ENCODE measurements around the gene EFHC1.
"Not testable (repeated sequence)": the region's sequence is repeated elsewhere in the genome, so short reads cannot be mapped to it uniquely, and the experiment has no call there.

The EFHC1 gene

DNA sequence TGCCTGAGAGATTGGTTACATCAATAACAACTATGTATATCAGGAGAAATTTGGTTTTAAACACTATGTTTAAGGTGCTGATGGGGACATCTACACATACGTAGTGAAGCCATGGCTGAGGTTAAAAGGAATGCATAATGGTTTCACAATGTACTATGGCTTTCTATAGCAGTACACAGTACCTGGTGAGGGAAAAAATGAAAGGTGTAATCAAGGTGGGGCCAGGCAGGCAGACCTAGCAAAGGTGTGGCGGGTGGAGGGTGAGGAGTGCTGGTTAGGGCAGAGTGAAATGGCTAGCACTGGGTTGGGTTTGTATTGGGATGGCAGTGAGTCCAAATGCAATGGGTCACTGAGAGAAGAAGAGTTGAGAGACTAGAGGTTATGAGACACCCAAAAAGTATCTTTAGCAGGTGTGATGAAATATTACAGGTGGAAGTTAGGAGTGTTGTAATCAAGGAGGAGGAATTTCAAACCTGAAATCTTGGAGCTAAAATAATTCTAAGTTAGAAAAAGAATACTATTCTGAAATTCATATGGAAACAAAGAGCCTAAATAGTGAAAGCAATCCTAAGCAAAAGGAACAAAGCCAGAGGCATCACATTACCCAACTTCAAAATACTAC, 35.9 kb upstream of the EFHC1 start:
- Histone ChIP-seq H3K27me3 (ENCODE audit: control insufficient read depth in 5 of 5, insufficient read depth in 4 of 5, low read length in 5 of 5) (no peaks in the 10 kb centered on the region), H3K4me3 (ENCODE audit: low read depth in 1 of 5, low read length in 5 of 5) (no peak overlapping the region), H3K9ac (ENCODE audit: low read length in 5 of 5) (no peak overlapping the region), H3K27ac (ENCODE audit: low read depth, low read length) (no peak overlapping the region), H3K4me1 (ENCODE audit: control insufficient read depth in 5 of 5, insufficient read depth in 5 of 5, low read length in 5 of 5) (peaks cover 0 to 2% (median 0%) of the 10 kb centered on the region in 5 donors), H3K9me3 (ENCODE audit: control insufficient read depth in 5 of 5, low read length in 5 of 5) (no peaks in the 10 kb centered on the region), H3K36me3 (ENCODE audit: control insufficient read depth in 5 of 5, insufficient read depth in 5 of 5, low read length in 5 of 5) (no peaks in the 10 kb centered on the region)

DNA sequence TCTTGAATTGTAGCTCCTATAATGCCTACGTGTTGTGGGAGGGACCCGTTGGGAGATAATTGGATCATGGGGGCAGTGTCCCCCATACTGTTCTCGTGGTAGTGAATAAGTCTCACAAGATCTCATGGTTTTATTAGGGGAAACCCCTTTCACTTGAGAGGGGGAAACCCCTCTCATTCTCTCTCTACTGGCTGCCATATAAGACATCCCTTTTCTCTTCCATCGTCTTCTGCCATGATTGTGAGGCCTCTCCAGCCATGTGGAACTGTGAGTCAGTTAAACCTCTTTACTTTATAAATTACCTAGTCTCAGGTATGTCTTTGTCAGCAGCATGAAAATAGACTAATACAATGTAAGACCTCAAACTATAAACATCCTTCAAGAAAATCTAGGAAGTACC, 35.1 kb upstream of the EFHC1 start:
- no peaks in the 10 kb centered on the region for H3K9me3 ChIP-seq (ENCODE audit: control insufficient read depth in 5 of 5, low read length in 5 of 5)
- H3K27me3 ChIP-seq (ENCODE audit: control insufficient read depth in 5 of 5, insufficient read depth in 4 of 5, low read length in 5 of 5): no peaks in the 10 kb centered on the region
- no peak overlapping the region for H3K4me3 ChIP-seq (ENCODE audit: low read depth in 1 of 5, low read length in 5 of 5)
- no peak overlapping the region for H3K27ac ChIP-seq (ENCODE audit: low read depth, low read length)
- peaks cover 0 to 10% (median 0%) of the 10 kb centered on the region in 5 donors for H3K4me1 ChIP-seq (ENCODE audit: control insufficient read depth in 5 of 5, insufficient read depth in 5 of 5, low read length in 5 of 5)
- H3K36me3 ChIP-seq (ENCODE audit: control insufficient read depth in 5 of 5, insufficient read depth in 5 of 5, low read length in 5 of 5): no peaks in the 10 kb centered on the region
- no peak overlapping the region for H3K9ac ChIP-seq (ENCODE audit: low read length in 5 of 5)

DNA sequence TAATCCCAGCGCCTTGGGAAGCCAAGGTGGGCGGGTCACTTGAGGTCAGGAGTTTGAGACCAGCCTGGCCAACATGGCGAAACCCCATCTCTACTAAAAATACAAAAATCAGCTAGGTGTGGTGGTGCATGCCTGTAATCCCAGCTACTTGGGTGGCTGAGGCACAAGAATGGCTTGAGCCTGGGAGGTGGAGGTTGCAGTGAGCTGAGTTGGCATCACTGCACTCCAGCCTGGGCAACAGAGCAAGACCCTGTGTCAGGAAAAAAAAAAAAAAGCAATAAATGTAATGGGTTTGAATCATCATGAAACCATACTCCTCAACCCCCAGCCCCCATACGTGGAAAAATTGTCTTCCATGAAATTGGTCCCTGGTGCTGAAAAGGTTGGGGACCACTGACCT, 32.0 kb upstream of the EFHC1 start:
- not testable (repeated sequence) for H3K36me3 ChIP-seq (ENCODE audit: control insufficient read depth in 5 of 5, insufficient read depth in 5 of 5, low read length in 5 of 5); H3K4me3 ChIP-seq (ENCODE audit: low read depth in 1 of 5, low read length in 5 of 5); H3K27me3 ChIP-seq (ENCODE audit: control insufficient read depth in 5 of 5, insufficient read depth in 4 of 5, low read length in 5 of 5); H3K9ac ChIP-seq (ENCODE audit: low read length in 5 of 5); H3K27ac ChIP-seq (ENCODE audit: low read depth, low read length); H3K9me3 ChIP-seq (ENCODE audit: control insufficient read depth in 5 of 5, low read length in 5 of 5)
- H3K4me1 ChIP-seq (ENCODE audit: control insufficient read depth in 5 of 5, insufficient read depth in 5 of 5, low read length in 5 of 5): peaks cover 0 to 17% (median 0%) of the 10 kb centered on the region in 5 donors

DNA sequence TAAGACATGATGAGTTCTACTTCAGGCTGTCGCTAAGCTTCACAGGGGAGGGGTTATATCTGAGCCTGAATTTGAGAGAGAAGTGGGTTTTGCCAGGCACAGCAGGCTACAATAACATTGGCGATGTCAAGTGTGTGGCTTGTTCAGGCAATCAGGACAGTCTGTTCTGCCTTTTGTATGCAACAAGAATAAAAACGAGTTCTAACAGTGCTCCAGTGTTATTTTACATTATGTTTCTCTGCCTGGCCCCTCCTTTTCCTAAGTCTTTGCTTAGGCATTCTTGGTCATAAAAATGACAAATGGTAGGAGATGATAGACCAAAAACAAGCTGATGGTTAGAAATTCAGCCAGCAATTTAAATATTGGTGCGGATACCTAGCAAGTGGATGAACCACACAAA, 31.4 kb upstream of the EFHC1 start:
- no peak overlapping the region for H3K4me3 ChIP-seq (ENCODE audit: low read depth in 1 of 5, low read length in 5 of 5)
- no peaks in the 10 kb centered on the region for H3K27me3 ChIP-seq (ENCODE audit: control insufficient read depth in 5 of 5, insufficient read depth in 4 of 5, low read length in 5 of 5)
- no peak overlapping the region for H3K27ac ChIP-seq (ENCODE audit: low read depth, low read length)
- H3K9ac ChIP-seq (ENCODE audit: low read length in 5 of 5): no peak overlapping the region
- no peaks in the 10 kb centered on the region for H3K9me3 ChIP-seq (ENCODE audit: control insufficient read depth in 5 of 5, low read length in 5 of 5)
- no peaks in the 10 kb centered on the region for H3K36me3 ChIP-seq (ENCODE audit: control insufficient read depth in 5 of 5, insufficient read depth in 5 of 5, low read length in 5 of 5)
- peaks cover 0 to 17% (median 0%) of the 10 kb centered on the region in 5 donors for H3K4me1 ChIP-seq (ENCODE audit: control insufficient read depth in 5 of 5, insufficient read depth in 5 of 5, low read length in 5 of 5)

DNA sequence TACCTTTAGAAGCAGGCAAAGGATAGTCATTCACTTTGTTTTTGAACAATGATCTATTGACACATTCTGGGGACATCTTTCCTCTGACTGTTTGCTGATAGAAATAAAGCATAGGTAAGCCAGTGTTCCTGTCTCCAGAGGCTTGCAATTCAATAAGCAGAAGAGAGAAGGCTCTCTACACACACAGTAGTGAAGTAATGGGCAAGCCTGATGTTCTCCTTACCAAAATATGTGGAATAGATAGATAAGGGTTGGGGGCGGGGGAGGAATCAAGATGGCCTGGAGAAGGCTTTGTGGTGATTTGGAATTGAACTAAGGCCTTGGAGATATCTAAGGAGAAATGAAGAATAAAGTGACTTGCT, 30.9 kb upstream of the EFHC1 start:
- no peaks in the 10 kb centered on the region for H3K27me3 ChIP-seq (ENCODE audit: control insufficient read depth in 5 of 5, insufficient read depth in 4 of 5, low read length in 5 of 5)
- peak overlapping the region; percentile 42 for H3K27ac ChIP-seq (ENCODE audit: low read depth, low read length)
- peak overlapping the region in 1 of 5 donors; percentile 1 for H3K9ac ChIP-seq (ENCODE audit: low read length in 5 of 5)
- H3K4me1 ChIP-seq (ENCODE audit: control insufficient read depth in 5 of 5, insufficient read depth in 5 of 5, low read length in 5 of 5): peaks cover 0 to 17% (median 0%) of the 10 kb centered on the region in 5 donors
- H3K9me3 ChIP-seq (ENCODE audit: control insufficient read depth in 5 of 5, low read length in 5 of 5): no peaks in the 10 kb centered on the region
- no peaks in the 10 kb centered on the region for H3K36me3 ChIP-seq (ENCODE audit: control insufficient read depth in 5 of 5, insufficient read depth in 5 of 5, low read length in 5 of 5)
- no peak overlapping the region for H3K4me3 ChIP-seq (ENCODE audit: low read depth in 1 of 5, low read length in 5 of 5)

DNA sequence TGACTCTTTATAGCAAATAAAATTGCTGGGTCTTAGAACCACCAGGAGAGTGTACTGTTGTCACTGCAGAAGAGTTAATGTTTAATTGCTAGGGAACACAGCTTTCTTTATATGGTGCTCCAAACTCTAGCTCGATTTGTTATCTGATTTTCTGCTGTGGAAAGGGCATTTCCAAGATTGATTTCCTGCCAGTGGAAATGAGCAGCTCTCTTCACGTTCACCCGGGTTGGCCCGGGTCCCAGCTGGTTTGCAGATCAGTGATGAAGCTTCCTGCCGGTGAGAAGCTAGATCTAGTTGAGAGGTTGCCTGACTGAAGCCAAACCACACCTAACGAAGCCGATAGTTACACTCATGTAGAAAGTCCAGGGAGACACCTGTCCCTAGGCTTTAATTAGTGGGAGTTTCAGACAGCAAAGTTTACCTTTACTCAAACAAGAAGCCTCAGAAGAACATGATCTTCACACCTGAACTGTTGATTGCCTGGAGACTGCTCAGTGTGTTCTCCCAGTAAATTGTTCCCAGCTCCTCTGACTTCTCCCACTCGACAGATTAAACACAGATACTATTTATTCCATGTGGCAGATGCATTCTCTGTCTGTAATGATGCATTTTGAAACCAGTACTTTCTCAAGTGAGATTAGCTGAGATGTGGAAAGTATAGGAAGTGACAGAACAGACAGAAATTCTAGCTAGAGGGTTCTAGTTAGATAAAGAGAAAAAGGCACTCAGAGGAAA, 30.3 kb upstream of the EFHC1 start:
- Histone ChIP-seq H3K36me3 (ENCODE audit: control insufficient read depth in 5 of 5, insufficient read depth in 5 of 5, low read length in 5 of 5) (no peaks in the 10 kb centered on the region), H3K4me1 (ENCODE audit: control insufficient read depth in 5 of 5, insufficient read depth in 5 of 5, low read length in 5 of 5) (peaks cover 0 to 17% (median 0%) of the 10 kb centered on the region in 5 donors), H3K27me3 (ENCODE audit: control insufficient read depth in 5 of 5, insufficient read depth in 4 of 5, low read length in 5 of 5) (no peaks in the 10 kb centered on the region), H3K27ac (ENCODE audit: low read depth, low read length) (peak overlapping the region; percentile 73), H3K9me3 (ENCODE audit: control insufficient read depth in 5 of 5, low read length in 5 of 5) (no peaks in the 10 kb centered on the region), H3K4me3 (ENCODE audit: low read depth in 1 of 5, low read length in 5 of 5) (peak overlapping the region in 2 of 5 donors; percentile 3 to 20), H3K9ac (ENCODE audit: low read length in 5 of 5) (peak overlapping the region in 3 of 5 donors; percentile 1 to 68 (median 22))

DNA sequence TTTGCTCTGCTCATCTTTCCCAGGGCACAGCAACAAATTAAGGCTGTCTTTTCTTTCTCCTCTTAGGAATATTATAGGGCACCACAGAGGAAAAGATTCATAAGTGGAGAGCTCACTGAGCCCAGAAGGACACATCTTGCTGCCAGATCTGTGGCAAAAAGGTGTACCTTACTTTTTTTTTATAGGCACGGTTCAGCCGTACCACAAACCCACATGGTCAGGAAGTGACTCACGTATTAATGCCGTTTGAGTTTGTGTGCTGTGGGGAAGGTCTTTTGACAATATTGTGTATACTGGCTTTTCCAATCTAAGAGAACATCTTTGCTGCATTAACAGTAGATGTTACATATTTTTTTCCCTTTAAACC, 29.8 kb upstream of the EFHC1 start:
- H3K4me1 ChIP-seq (ENCODE audit: control insufficient read depth in 5 of 5, insufficient read depth in 5 of 5, low read length in 5 of 5): peaks cover 0 to 17% (median 0%) of the 10 kb centered on the region in 5 donors
- H3K9me3 ChIP-seq (ENCODE audit: control insufficient read depth in 5 of 5, low read length in 5 of 5): no peaks in the 10 kb centered on the region
- peak overlapping the region; percentile 73 for H3K27ac ChIP-seq (ENCODE audit: low read depth, low read length)
- peak overlapping the region in 2 of 5 donors; percentile 22 to 68 for H3K9ac ChIP-seq (ENCODE audit: low read length in 5 of 5)
- no peaks in the 10 kb centered on the region for H3K27me3 ChIP-seq (ENCODE audit: control insufficient read depth in 5 of 5, insufficient read depth in 4 of 5, low read length in 5 of 5)
- no peaks in the 10 kb centered on the region for H3K36me3 ChIP-seq (ENCODE audit: control insufficient read depth in 5 of 5, insufficient read depth in 5 of 5, low read length in 5 of 5)
- peak overlapping the region in 2 of 5 donors; percentile 3 to 20 for H3K4me3 ChIP-seq (ENCODE audit: low read depth in 1 of 5, low read length in 5 of 5)

DNA sequence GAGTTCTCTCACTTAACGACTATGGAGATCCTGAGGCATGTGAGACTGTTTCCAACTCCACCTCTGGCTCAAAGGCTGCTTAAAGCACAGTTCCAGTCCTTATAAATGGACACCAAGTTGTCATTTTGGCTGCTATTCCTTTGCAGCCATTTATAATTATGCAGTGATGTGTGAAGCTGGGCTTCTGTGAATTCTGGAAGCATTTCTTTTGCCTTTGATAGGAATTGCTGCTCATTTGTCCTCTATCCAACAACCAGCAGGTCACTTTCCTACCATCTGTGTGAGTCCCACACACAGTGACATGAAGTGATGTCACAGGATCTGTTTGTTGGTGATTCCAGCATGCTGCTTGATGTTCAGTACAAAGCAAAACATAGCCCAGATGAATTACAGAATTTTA, 28.5 kb upstream of the EFHC1 start:
- Histone ChIP-seq H3K27ac (ENCODE audit: low read depth, low read length) (no peak overlapping the region), H3K27me3 (ENCODE audit: control insufficient read depth in 5 of 5, insufficient read depth in 4 of 5, low read length in 5 of 5) (no peaks in the 10 kb centered on the region), H3K4me3 (ENCODE audit: low read depth in 1 of 5, low read length in 5 of 5) (no peak overlapping the region), H3K9me3 (ENCODE audit: control insufficient read depth in 5 of 5, low read length in 5 of 5) (no peaks in the 10 kb centered on the region), H3K9ac (ENCODE audit: low read length in 5 of 5) (no peak overlapping the region), H3K4me1 (ENCODE audit: control insufficient read depth in 5 of 5, insufficient read depth in 5 of 5, low read length in 5 of 5) (peaks cover 0 to 17% (median 0%) of the 10 kb centered on the region in 5 donors), H3K36me3 (ENCODE audit: control insufficient read depth in 5 of 5, insufficient read depth in 5 of 5, low read length in 5 of 5) (no peaks in the 10 kb centered on the region)

DNA sequence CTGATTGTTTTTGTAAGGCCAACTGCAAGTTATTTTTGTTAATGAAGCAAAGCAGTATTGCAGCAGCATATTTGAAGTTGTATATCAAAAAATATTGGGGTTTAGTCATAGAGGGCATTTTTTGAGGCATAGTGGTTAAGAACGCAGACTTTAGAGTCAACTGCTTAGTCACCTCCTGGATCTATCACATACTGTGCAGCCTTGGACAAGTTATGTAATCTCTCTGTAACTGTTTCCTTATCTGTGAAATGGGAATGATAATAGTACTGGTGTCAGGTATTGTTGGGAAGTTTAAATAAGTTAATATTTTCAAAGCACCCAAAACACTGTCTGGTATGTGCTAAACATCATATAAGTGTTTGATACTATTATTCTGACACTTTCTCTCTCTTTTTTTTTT, 27.2 kb upstream of the EFHC1 start:
- no peaks in the 10 kb centered on the region for H3K9me3 ChIP-seq (ENCODE audit: control insufficient read depth in 5 of 5, low read length in 5 of 5)
- H3K4me3 ChIP-seq (ENCODE audit: low read depth in 1 of 5, low read length in 5 of 5): no peak overlapping the region
- no peak overlapping the region for H3K9ac ChIP-seq (ENCODE audit: low read length in 5 of 5)
- H3K27me3 ChIP-seq (ENCODE audit: control insufficient read depth in 5 of 5, insufficient read depth in 4 of 5, low read length in 5 of 5): no peaks in the 10 kb centered on the region
- H3K27ac ChIP-seq (ENCODE audit: low read depth, low read length): no peak overlapping the region
- H3K36me3 ChIP-seq (ENCODE audit: control insufficient read depth in 5 of 5, insufficient read depth in 5 of 5, low read length in 5 of 5): no peaks in the 10 kb centered on the region
- peaks cover 0 to 17% (median 0%) of the 10 kb centered on the region in 5 donors for H3K4me1 ChIP-seq (ENCODE audit: control insufficient read depth in 5 of 5, insufficient read depth in 5 of 5, low read length in 5 of 5)

DNA sequence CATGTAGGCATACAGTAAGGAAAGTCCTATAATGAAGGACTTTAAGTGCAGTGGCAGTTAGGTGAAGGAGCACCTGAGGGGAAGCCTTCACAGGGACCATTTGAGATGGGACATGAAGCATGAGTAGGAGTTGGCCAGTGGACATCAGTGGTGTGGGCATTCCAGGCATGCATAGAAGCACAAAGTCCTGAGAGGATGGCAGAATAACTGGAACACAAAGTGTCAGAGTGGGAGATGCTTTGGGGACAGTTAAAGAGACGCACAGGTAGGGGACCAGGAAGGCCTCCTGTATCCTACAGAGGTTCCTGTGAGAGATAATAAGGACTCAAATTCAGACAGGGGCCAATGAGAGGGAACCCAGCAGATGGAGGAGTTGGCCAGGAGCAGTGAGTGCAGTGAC, 26.4 kb upstream of the EFHC1 start:
- no peaks in the 10 kb centered on the region for H3K36me3 ChIP-seq (ENCODE audit: control insufficient read depth in 5 of 5, insufficient read depth in 5 of 5, low read length in 5 of 5)
- peaks cover 0 to 17% (median 0%) of the 10 kb centered on the region in 5 donors for H3K4me1 ChIP-seq (ENCODE audit: control insufficient read depth in 5 of 5, insufficient read depth in 5 of 5, low read length in 5 of 5)
- no peaks in the 10 kb centered on the region for H3K27me3 ChIP-seq (ENCODE audit: control insufficient read depth in 5 of 5, insufficient read depth in 4 of 5, low read length in 5 of 5)
- no peaks in the 10 kb centered on the region for H3K9me3 ChIP-seq (ENCODE audit: control insufficient read depth in 5 of 5, low read length in 5 of 5)
- H3K27ac ChIP-seq (ENCODE audit: low read depth, low read length): no peak overlapping the region
- H3K4me3 ChIP-seq (ENCODE audit: low read depth in 1 of 5, low read length in 5 of 5): no peak overlapping the region
- no peak overlapping the region for H3K9ac ChIP-seq (ENCODE audit: low read length in 5 of 5)

Measured in subcutaneous abdominal adipose tissue (tissue), 5 donors.